Daoy (cell line): Measurements from ENCODE around the gene AK2. TPM values are rescaled to one million over a fixed set of nuclear protein-coding genes. Genes with fewer than 3 reads are reported as not detected.
"Not testable (repeated sequence)": the region's sequence is repeated elsewhere in the genome, so short reads cannot be mapped to it uniquely, and the experiment has no call there.

Experiments used
- DNase-seq: peaks from one replicate; pipeline ENCODE4 v3.0.0-alpha.2; 2015; ENCODE audit warnings: low read depth
- total RNA-seq: library from RNA; depleted of rRNA; stranded (reverse); fragments of >200 nt; shearing (Covaris generic); gene quantifications from 2 replicates; pipeline ENCODE4 v1.2.3, GENCODE V29; 2014

AK2 gene
- total RNA-seq, 1 experiment from 2014 or later: 339 TPM

- DNase-seq: peak; percentile 87
Measured at GRCh38 chr1:33055210-33056008, 18.7 kb upstream of the AK2 start.

GRCh38 chr1:33050221-33051076, 13.8 kb upstream of the AK2 start:
- peak; percentile 64 for DNase-seq

GRCh38 chr1:33049371-33049770, 12.7 kb upstream of the AK2 start:
- no peak for DNase-seq

- DNase-seq: no peak
Measured at GRCh38 chr1:33048426-33048825, 11.7 kb upstream of the AK2 start.

GRCh38 chr1:33047839-33048305, 11.2 kb upstream of the AK2 start:
- no peak for DNase-seq

- DNase-seq: no peak
Measured at GRCh38 chr1:33047290-33047689, 10.6 kb upstream of the AK2 start.

- not testable (repeated sequence) for DNase-seq
Measured at GRCh38 chr1:33046234-33046633, 9.6 kb upstream of the AK2 start.

GRCh38 chr1:33045814-33046213, 9.1 kb upstream of the AK2 start:
- DNase-seq: no peak

GRCh38 chr1:33045246-33045645, 8.6 kb upstream of the AK2 start:
- no peak for DNase-seq

- no peak for DNase-seq
Measured at GRCh38 chr1:33043267-33044092, 6.8 kb upstream of the AK2 start.

GRCh38 chr1:33042831-33043230, 6.1 kb upstream of the AK2 start:
- DNase-seq: no peak

GRCh38 chr1:33041026-33041425, 4.3 kb upstream of the AK2 start:
- DNase-seq: no peak

GRCh38 chr1:33039840-33040239, 3.2 kb upstream of the AK2 start:
- DNase-seq: no peak

- DNase-seq: peak; percentile 28
Measured at GRCh38 chr1:33036051-33036525, 595 bp downstream of the AK2 start.

GRCh38 chr1:33032126-33032869, 4.4 kb downstream of the AK2 start:
- DNase-seq: no peak

- no peak for DNase-seq
Measured at GRCh38 chr1:33031506-33031905, 5.2 kb downstream of the AK2 start.

GRCh38 chr1:33030575-33030974, 6.1 kb downstream of the AK2 start:
- no peak for DNase-seq

GRCh38 chr1:33029921-33030320, 6.8 kb downstream of the AK2 start:
- DNase-seq: no peak

- no peak for DNase-seq
Measured at GRCh38 chr1:33029209-33029608, 7.5 kb downstream of the AK2 start.

GRCh38 chr1:33025761-33026160, 10.9 kb downstream of the AK2 start:
- DNase-seq: no peak

GRCh38 chr1:33025180-33025569, 11.5 kb downstream of the AK2 start:
- DNase-seq: no peak
